Keratinocyte (primary cell): Measurements from ENCODE around the gene USP10. TPM values are rescaled to one million over a fixed set of nuclear protein-coding genes. Genes with fewer than 3 reads are reported as not detected.

Experiments used
- DNase-seq: peaks from one replicate; pipeline ENCODE4 v3.0.0-alpha.2; 2011; ENCODE audit warnings: low read depth, missing footprints, low spot score
- FAIRE-seq: peaks from 2 replicates; lab custom pipeline; 2011; peaks lifted over from hg19 to GRCh38; lab: Jason Lieb, UNC
- H2AFZ ChIP-seq: 2 replicates; pipeline ENCODE4 v1.6.0; 2012; ENCODE audit warnings: low read length, control low read depth, inconsistent platforms; ENCODE audit not compliant: control insufficient read depth
- H3K27ac ChIP-seq: 2 replicates; pipeline ENCODE4 v1.5.1; 2011; ENCODE audit warnings: low read length; ENCODE audit not compliant: control insufficient read depth, insufficient read depth
- H3K27me3 ChIP-seq: 3 replicates; pipeline ENCODE4 v1.6.0; 2011; ENCODE audit warnings: low read length; ENCODE audit not compliant: control insufficient read depth, insufficient read depth; ENCODE audit errors: extremely low read depth
- H3K36me3 ChIP-seq, 2 experiments: 2 replicates in 1 of 2; 3 replicates in 1 of 2; pipeline ENCODE4 v1.5.1; 2011; ENCODE audit warnings: low read length in 2 of 2, mild to moderate bottlenecking in 1 of 2; ENCODE audit not compliant: control insufficient read depth in 2 of 2, insufficient read depth in 2 of 2; ENCODE audit errors: extremely low read depth in 1 of 2
- H3K4me1 ChIP-seq: 3 replicates; pipeline ENCODE4 v1.5.1; 2011; ENCODE audit warnings: low read length; ENCODE audit not compliant: control insufficient read depth, insufficient read depth; ENCODE audit errors: extremely low read depth
- H3K4me2 ChIP-seq: 3 replicates; pipeline ENCODE4 v1.6.0; 2011; ENCODE audit warnings: low read depth, low read length; ENCODE audit not compliant: control insufficient read depth, insufficient read depth; ENCODE audit errors: extremely low read depth
- H3K4me3 ChIP-seq, 3 experiments: fragments of 200-600 bp in 1 of 3; sonication (generic) in 1 of 3; 2 replicates in 2 of 3; 3 replicates in 1 of 3; pipeline ENCODE4 v1.5.1; 2011 to 2016; ENCODE audit warnings: low read length in 3 of 3, mild to moderate bottlenecking in 3 of 3, control low read depth in 2 of 3, inconsistent platforms in 1 of 3, low read depth in 1 of 3, mixed read lengths in 1 of 3, mixed run types in 1 of 3, moderate library complexity in 1 of 3; ENCODE audit not compliant: control insufficient read depth in 2 of 3, insufficient read depth in 2 of 3; ENCODE audit errors: extremely low read depth in 1 of 3
- H3K79me2 ChIP-seq: 2 replicates; pipeline ENCODE4 v1.6.0; 2012; ENCODE audit warnings: low read length; ENCODE audit not compliant: control insufficient read depth, insufficient read depth
- H3K9ac ChIP-seq: 3 replicates; pipeline ENCODE4 v1.6.0; 2011; ENCODE audit warnings: low read length; ENCODE audit not compliant: control insufficient read depth, insufficient read depth; ENCODE audit errors: extremely low read depth
- H3K9me1 ChIP-seq: 3 replicates; pipeline ENCODE4 v1.6.0; 2011; ENCODE audit warnings: low read length; ENCODE audit not compliant: control insufficient read depth, insufficient read depth; ENCODE audit errors: extremely low read depth
- H3K9me3 ChIP-seq: 2 replicates; pipeline ENCODE4 v1.5.1; 2012; ENCODE audit warnings: low read depth, low read length; ENCODE audit not compliant: control insufficient read depth
- H4K20me1 ChIP-seq: 3 replicates; pipeline ENCODE4 v1.6.0; 2011; ENCODE audit warnings: low read length; ENCODE audit not compliant: control insufficient read depth, insufficient read depth; ENCODE audit errors: extremely low read depth
- EZH2 ChIP-seq: IDR thresholded peaks from one replicate; pipeline ENCODE4 v1.6.1; 2012; ENCODE audit warnings: inconsistent platforms, mild to moderate bottlenecking, low read length, moderate library complexity
- dilution Hi-C: fragments of 300-500 bp; cut with MboI; formaldehyde crosslinking; loops from one replicate; pipeline ENCODE4 v1.7.0; 2020; ENCODE audit warnings: low sequenced_read_pairs; ENCODE audit not compliant: extremely low pct_ligation_motif_present
- polyA plus RNA-seq, 5 experiments: library from polyadenylated mRNA; depleted of rRNA in 3 of 5; stranded (reverse) in 3 of 5; stranded (forward) in 1 of 5; unstranded in 1 of 5; fragments of >200 nt; gene quantifications; 1 replicate in 1 of 5; 2 replicates in 3 of 5; 3 replicates in 1 of 5; pipeline versions ENCODE4 v1.2.1 to v1.2.3, GENCODE V29; 2011 to 2012; ENCODE audit warnings: missing spikeins in 2 of 5, low read depth in 1 of 5, low replicate concordance in 1 of 5
- TF ChIP-seq, protein P1 (sequence below), 3 experiments: IDR thresholded peaks in 1 of 3; conservative IDR thresholded peaks in 1 of 3; optimal IDR thresholded peaks in 1 of 3; 2 replicates in 2 of 3; 3 replicates in 1 of 3; pipeline versions ENCODE3 to v1.5.1; 2011; ENCODE audit warnings: low read length in 3 of 3, mild to moderate bottlenecking in 3 of 3, moderate library complexity in 2 of 3, control low read depth in 1 of 3, inconsistent platforms in 1 of 3; ENCODE audit not compliant: insufficient read depth in 2 of 3; ENCODE audit errors: extremely low read depth in 1 of 3

USP10 gene
- polyA plus RNA-seq, 1 donor (not counting 4 experiments of a cell fraction or from before 2014, with no cell fraction given), result 92.0 TPM

DNA sequence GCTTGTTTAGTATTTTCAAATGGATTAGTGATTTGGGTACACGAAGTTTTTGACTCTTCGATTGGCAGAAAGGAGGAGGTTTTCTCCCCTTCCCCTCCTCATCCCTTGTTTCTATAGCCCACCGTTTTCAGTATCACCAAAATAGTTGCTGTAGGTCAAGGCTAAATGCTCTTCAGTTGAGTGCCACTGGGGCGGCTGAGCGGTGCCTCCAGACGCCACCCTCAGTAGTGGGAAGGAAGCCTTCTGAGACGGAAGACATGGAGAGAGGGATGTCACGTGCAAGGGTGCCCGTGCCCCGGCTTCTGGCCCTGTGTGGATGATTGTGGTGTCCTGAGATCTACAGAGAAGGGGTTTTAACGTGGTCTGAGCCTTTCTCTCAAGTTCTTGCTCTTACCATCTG is 80.3 kb downstream of the USP10 start:
- no peak for DNase-seq
- FAIRE-seq, result no peak
- Histone ChIP-seq H3K4me2 (no peak overlapping the region), H3K4me1 (no peaks in the 10 kb centered on the region), H3K9ac (no peak overlapping the region), H3K27me3 (no peaks in the 10 kb centered on the region), H3K79me2 (no peaks in the 10 kb centered on the region), H2AFZ (no peak overlapping the region), H3K36me3 (peaks cover 25 to 32% of the 10 kb centered on the region in 2 experiments), H4K20me1 (no peaks in the 10 kb centered on the region), H3K4me3 (no peak overlapping the region), H3K9me1 (no peaks in the 10 kb centered on the region), H3K9me3 (no peaks in the 10 kb centered on the region), H3K27ac (no peak overlapping the region)
- TF ChIP-seq, protein P1, sequence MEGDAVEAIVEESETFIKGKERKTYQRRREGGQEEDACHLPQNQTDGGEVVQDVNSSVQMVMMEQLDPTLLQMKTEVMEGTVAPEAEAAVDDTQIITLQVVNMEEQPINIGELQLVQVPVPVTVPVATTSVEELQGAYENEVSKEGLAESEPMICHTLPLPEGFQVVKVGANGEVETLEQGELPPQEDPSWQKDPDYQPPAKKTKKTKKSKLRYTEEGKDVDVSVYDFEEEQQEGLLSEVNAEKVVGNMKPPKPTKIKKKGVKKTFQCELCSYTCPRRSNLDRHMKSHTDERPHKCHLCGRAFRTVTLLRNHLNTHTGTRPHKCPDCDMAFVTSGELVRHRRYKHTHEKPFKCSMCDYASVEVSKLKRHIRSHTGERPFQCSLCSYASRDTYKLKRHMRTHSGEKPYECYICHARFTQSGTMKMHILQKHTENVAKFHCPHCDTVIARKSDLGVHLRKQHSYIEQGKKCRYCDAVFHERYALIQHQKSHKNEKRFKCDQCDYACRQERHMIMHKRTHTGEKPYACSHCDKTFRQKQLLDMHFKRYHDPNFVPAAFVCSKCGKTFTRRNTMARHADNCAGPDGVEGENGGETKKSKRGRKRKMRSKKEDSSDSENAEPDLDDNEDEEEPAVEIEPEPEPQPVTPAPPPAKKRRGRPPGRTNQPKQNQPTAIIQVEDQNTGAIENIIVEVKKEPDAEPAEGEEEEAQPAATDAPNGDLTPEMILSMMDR (optimal IDR thresholded peaks at IDR 0.05 in 1 of 3, IDR thresholded peaks at IDR 0.05 in 1 of 3, conservative IDR thresholded peaks at IDR 0.05 in 1 of 3; ENCODE audit: extremely low read depth in 1 of 3, insufficient read depth in 2 of 3, low read length in 3 of 3), result no peak
- TF ChIP-seq EZH2, result no peak
- dilution Hi-C loops, result loop anchor here (10.0 kb wide), 1 partner anchor 195 kb away; no protein-coding TSS in a partner anchor

DNA sequence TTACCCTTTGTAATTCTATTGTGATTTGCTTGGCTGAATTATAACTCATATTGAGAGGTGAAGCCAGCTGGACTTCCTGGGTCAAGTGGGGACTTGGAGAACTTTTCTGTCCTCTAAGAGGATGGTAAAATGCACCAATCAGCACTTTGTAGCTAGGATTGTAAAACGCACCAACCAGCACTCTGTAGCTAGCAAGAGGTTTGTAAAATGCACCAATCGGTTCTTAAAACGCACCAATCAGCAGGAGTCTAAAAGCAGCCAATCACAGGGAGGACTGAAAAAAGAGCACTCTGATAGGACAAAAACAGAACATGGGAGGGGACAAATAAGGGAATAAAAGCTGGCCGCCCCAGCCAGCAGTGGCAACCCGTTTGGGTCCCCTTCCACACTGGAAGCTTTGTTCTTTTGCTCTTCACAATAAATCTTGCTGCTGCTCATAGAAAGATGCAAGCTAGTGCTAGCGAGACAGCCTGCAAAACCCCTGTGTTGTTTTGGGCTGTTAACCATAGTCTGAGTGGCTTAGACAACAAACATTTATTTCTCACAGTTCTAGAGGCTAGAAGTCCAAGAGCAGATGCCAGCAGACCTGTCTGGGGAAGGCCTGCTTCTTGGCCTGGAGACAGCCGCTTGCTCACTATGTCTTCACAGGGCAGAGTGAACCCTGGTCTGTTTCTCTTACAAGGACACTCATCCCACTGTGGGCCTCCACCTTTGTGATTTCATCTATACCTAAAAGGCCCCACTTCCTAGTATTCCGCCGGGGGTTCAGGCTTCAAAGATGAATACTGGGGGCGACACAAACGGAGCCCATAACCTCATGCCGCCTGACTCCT is 81.0 kb downstream of the USP10 start:
- Histone ChIP-seq H3K27ac (no peak overlapping the region), H3K9me3 (no peaks in the 10 kb centered on the region), H3K79me2 (no peaks in the 10 kb centered on the region), H3K36me3 (peaks cover 20 to 25% of the 10 kb centered on the region in 2 experiments), H3K9me1 (no peaks in the 10 kb centered on the region), H3K4me1 (no peaks in the 10 kb centered on the region), H3K4me2 (no peak overlapping the region), H3K27me3 (no peaks in the 10 kb centered on the region), H2AFZ (no peak overlapping the region), H3K4me3 (no peak overlapping the region), H3K9ac (no peak overlapping the region), H4K20me1 (no peaks in the 10 kb centered on the region)
- TF ChIP-seq, protein P1 (optimal IDR thresholded peaks at IDR 0.05 in 1 of 3, IDR thresholded peaks at IDR 0.05 in 1 of 3, conservative IDR thresholded peaks at IDR 0.05 in 1 of 3; ENCODE audit: extremely low read depth in 1 of 3, insufficient read depth in 2 of 3, low read length in 3 of 3), result no peak
- no peak for TF ChIP-seq EZH2
- DNase-seq, result no peak
- FAIRE-seq, result no peak
- dilution Hi-C loops, result loop anchor here (10.0 kb wide), 1 partner anchor 194 kb away; no protein-coding TSS in a partner anchor
